Keratinocyte (primary cell): ENCODE measurements around the gene CSMD2. TPM values are rescaled to one million over a fixed set of nuclear protein-coding genes. Genes with fewer than 3 reads are reported as not detected.
"Not testable (repeated sequence)": the region's sequence is repeated elsewhere in the genome, so short reads cannot be mapped to it uniquely, and the experiment has no call there.

Experiments used
- DNase-seq: peaks from one replicate; pipeline ENCODE4 v3.0.0-alpha.2; 2011; ENCODE audit warnings: low read depth, missing footprints, low spot score
- FAIRE-seq: peaks from 2 replicates; lab custom pipeline; 2011; peaks lifted over from hg19 to GRCh38; lab: Jason Lieb, UNC
- H2AFZ ChIP-seq: 2 replicates; pipeline ENCODE4 v1.6.0; 2012; ENCODE audit warnings: low read length, control low read depth, inconsistent platforms; ENCODE audit not compliant: control insufficient read depth
- H3K27ac ChIP-seq: 2 replicates; pipeline ENCODE4 v1.5.1; 2011; ENCODE audit warnings: low read length; ENCODE audit not compliant: control insufficient read depth, insufficient read depth
- H3K27me3 ChIP-seq: 3 replicates; pipeline ENCODE4 v1.6.0; 2011; ENCODE audit warnings: low read length; ENCODE audit not compliant: control insufficient read depth, insufficient read depth; ENCODE audit errors: extremely low read depth
- H3K36me3 ChIP-seq, 2 experiments: 2 replicates in 1 of 2; 3 replicates in 1 of 2; pipeline ENCODE4 v1.5.1; 2011; ENCODE audit warnings: low read length in 2 of 2, mild to moderate bottlenecking in 1 of 2; ENCODE audit not compliant: control insufficient read depth in 2 of 2, insufficient read depth in 2 of 2; ENCODE audit errors: extremely low read depth in 1 of 2
- H3K4me1 ChIP-seq: 3 replicates; pipeline ENCODE4 v1.5.1; 2011; ENCODE audit warnings: low read length; ENCODE audit not compliant: control insufficient read depth, insufficient read depth; ENCODE audit errors: extremely low read depth
- H3K4me2 ChIP-seq: 3 replicates; pipeline ENCODE4 v1.6.0; 2011; ENCODE audit warnings: low read depth, low read length; ENCODE audit not compliant: control insufficient read depth, insufficient read depth; ENCODE audit errors: extremely low read depth
- H3K4me3 ChIP-seq, 3 experiments: fragments of 200-600 bp in 1 of 3; sonication (generic) in 1 of 3; 2 replicates in 2 of 3; 3 replicates in 1 of 3; pipeline ENCODE4 v1.5.1; 2011 to 2016; ENCODE audit warnings: low read length in 3 of 3, mild to moderate bottlenecking in 3 of 3, control low read depth in 2 of 3, inconsistent platforms in 1 of 3, low read depth in 1 of 3, mixed read lengths in 1 of 3, mixed run types in 1 of 3, moderate library complexity in 1 of 3; ENCODE audit not compliant: control insufficient read depth in 2 of 3, insufficient read depth in 2 of 3; ENCODE audit errors: extremely low read depth in 1 of 3
- H3K79me2 ChIP-seq: 2 replicates; pipeline ENCODE4 v1.6.0; 2012; ENCODE audit warnings: low read length; ENCODE audit not compliant: control insufficient read depth, insufficient read depth
- H3K9ac ChIP-seq: 3 replicates; pipeline ENCODE4 v1.6.0; 2011; ENCODE audit warnings: low read length; ENCODE audit not compliant: control insufficient read depth, insufficient read depth; ENCODE audit errors: extremely low read depth
- H3K9me1 ChIP-seq: 3 replicates; pipeline ENCODE4 v1.6.0; 2011; ENCODE audit warnings: low read length; ENCODE audit not compliant: control insufficient read depth, insufficient read depth; ENCODE audit errors: extremely low read depth
- H3K9me3 ChIP-seq: 2 replicates; pipeline ENCODE4 v1.5.1; 2012; ENCODE audit warnings: low read depth, low read length; ENCODE audit not compliant: control insufficient read depth
- H4K20me1 ChIP-seq: 3 replicates; pipeline ENCODE4 v1.6.0; 2011; ENCODE audit warnings: low read length; ENCODE audit not compliant: control insufficient read depth, insufficient read depth; ENCODE audit errors: extremely low read depth
- EZH2 ChIP-seq: IDR thresholded peaks from one replicate; pipeline ENCODE4 v1.6.1; 2012; ENCODE audit warnings: inconsistent platforms, mild to moderate bottlenecking, low read length, moderate library complexity
- dilution Hi-C: fragments of 300-500 bp; cut with MboI; formaldehyde crosslinking; loops from one replicate; pipeline ENCODE4 v1.7.0; 2020; ENCODE audit warnings: low sequenced_read_pairs; ENCODE audit not compliant: extremely low pct_ligation_motif_present
- polyA plus RNA-seq, 5 experiments: library from polyadenylated mRNA; depleted of rRNA in 3 of 5; stranded (reverse) in 3 of 5; stranded (forward) in 1 of 5; unstranded in 1 of 5; fragments of >200 nt; gene quantifications; 1 replicate in 1 of 5; 2 replicates in 3 of 5; 3 replicates in 1 of 5; pipeline versions ENCODE4 v1.2.1 to v1.2.3, GENCODE V29; 2011 to 2012; ENCODE audit warnings: missing spikeins in 2 of 5, low read depth in 1 of 5, low replicate concordance in 1 of 5
- TF ChIP-seq, protein P1 (sequence below), 3 experiments: IDR thresholded peaks in 1 of 3; conservative IDR thresholded peaks in 1 of 3; optimal IDR thresholded peaks in 1 of 3; 2 replicates in 2 of 3; 3 replicates in 1 of 3; pipeline versions ENCODE3 to v1.5.1; 2011; ENCODE audit warnings: low read length in 3 of 3, mild to moderate bottlenecking in 3 of 3, moderate library complexity in 2 of 3, control low read depth in 1 of 3, inconsistent platforms in 1 of 3; ENCODE audit not compliant: insufficient read depth in 2 of 3; ENCODE audit errors: extremely low read depth in 1 of 3

CSMD2 gene
- polyA plus RNA-seq, 1 donor (not counting 4 experiments of a cell fraction or from before 2014, with no cell fraction given), result 2.0 TPM

GRCh38 chr1:34019741-34020552, 145.1 kb downstream of the CSMD2 start:
- DNase-seq (no peak), FAIRE-seq (no peak)
- H3K9me1 ChIP-seq, result no peaks in the 10 kb centered on the region
- H2AFZ ChIP-seq, result no peak overlapping the region
- H3K27ac ChIP-seq, result no peak overlapping the region
- H4K20me1 ChIP-seq, result no peaks in the 10 kb centered on the region
- H3K36me3 ChIP-seq, result no peaks in the 10 kb centered on the region
- H3K4me2 ChIP-seq, result no peak overlapping the region
- dilution Hi-C loops, result no loop called here
- no peaks in the 10 kb centered on the region for H3K27me3 ChIP-seq
- H3K79me2 ChIP-seq, result no peaks in the 10 kb centered on the region
- H3K4me3 ChIP-seq, result no peak overlapping the region
- H3K9ac ChIP-seq, result no peak overlapping the region
- H3K4me1 ChIP-seq, result no peaks in the 10 kb centered on the region
- TF ChIP-seq EZH2, result no peak
- TF ChIP-seq, protein P1, sequence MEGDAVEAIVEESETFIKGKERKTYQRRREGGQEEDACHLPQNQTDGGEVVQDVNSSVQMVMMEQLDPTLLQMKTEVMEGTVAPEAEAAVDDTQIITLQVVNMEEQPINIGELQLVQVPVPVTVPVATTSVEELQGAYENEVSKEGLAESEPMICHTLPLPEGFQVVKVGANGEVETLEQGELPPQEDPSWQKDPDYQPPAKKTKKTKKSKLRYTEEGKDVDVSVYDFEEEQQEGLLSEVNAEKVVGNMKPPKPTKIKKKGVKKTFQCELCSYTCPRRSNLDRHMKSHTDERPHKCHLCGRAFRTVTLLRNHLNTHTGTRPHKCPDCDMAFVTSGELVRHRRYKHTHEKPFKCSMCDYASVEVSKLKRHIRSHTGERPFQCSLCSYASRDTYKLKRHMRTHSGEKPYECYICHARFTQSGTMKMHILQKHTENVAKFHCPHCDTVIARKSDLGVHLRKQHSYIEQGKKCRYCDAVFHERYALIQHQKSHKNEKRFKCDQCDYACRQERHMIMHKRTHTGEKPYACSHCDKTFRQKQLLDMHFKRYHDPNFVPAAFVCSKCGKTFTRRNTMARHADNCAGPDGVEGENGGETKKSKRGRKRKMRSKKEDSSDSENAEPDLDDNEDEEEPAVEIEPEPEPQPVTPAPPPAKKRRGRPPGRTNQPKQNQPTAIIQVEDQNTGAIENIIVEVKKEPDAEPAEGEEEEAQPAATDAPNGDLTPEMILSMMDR (optimal IDR thresholded peaks at IDR 0.05 in 1 of 3, IDR thresholded peaks at IDR 0.05 in 1 of 3, conservative IDR thresholded peaks at IDR 0.05 in 1 of 3; ENCODE audit: extremely low read depth in 1 of 3, insufficient read depth in 2 of 3, low read length in 3 of 3), result no peak
- no peaks in the 10 kb centered on the region for H3K9me3 ChIP-seq

GRCh38 chr1:34018285-34018684, 146.7 kb downstream of the CSMD2 start:
- Histone ChIP-seq H3K36me3 (no peaks in the 10 kb centered on the region), H3K4me2 (no peak overlapping the region), H3K4me1 (no peaks in the 10 kb centered on the region), H4K20me1 (no peaks in the 10 kb centered on the region), H3K4me3 (no peak overlapping the region), H3K79me2 (no peaks in the 10 kb centered on the region), H3K27me3 (no peaks in the 10 kb centered on the region), H2AFZ (no peak overlapping the region), H3K27ac (no peak overlapping the region), H3K9me1 (no peaks in the 10 kb centered on the region), H3K9me3 (no peaks in the 10 kb centered on the region), H3K9ac (no peak overlapping the region)
- no peak for FAIRE-seq
- DNase-seq, result no peak
- dilution Hi-C loops, result no loop called here
- TF ChIP-seq, protein P1 (optimal IDR thresholded peaks at IDR 0.05 in 1 of 3, IDR thresholded peaks at IDR 0.05 in 1 of 3, conservative IDR thresholded peaks at IDR 0.05 in 1 of 3; ENCODE audit: extremely low read depth in 1 of 3, insufficient read depth in 2 of 3, low read length in 3 of 3), result no peak
- TF ChIP-seq EZH2, result no peak

- DNase-seq, H3K27ac ChIP-seq, H3K4me3 ChIP-seq, FAIRE-seq, H3K36me3 ChIP-seq, H3K9ac ChIP-seq, H3K4me2 ChIP-seq, H4K20me1 ChIP-seq, H2AFZ ChIP-seq, H3K9me1 ChIP-seq, H3K79me2 ChIP-seq, H3K27me3 ChIP-seq, H3K4me1 ChIP-seq, dilution Hi-C loops, H3K9me3 ChIP-seq: not testable (repeated sequence)
Measured at GRCh38 chr1:34016281-34016680, 148.7 kb downstream of the CSMD2 start.
